Type B pancreatic cell (in vitro differentiated cells): Measurements from ENCODE around the gene IL36A. TPM values are rescaled to one million over a fixed set of nuclear protein-coding genes. Genes with fewer than 3 reads are reported as not detected.

ENCODE experiments used
- DNase-seq: peaks from one replicate; pipeline ENCODE4 v3.0.0; 2021; ENCODE audit warnings: mixed read lengths; ENCODE audit not compliant: unreplicated experiment; ENCODE audit errors: extremely low spot score
- H3K27ac Mint-ChIP-seq: 2 replicates; pipeline ENCODE4 v1.8.0; 2021; ENCODE audit warnings: mild to moderate bottlenecking, mixed read lengths
- H3K27me3 Mint-ChIP-seq: 2 replicates; pipeline ENCODE4 v1.8.0; 2021; ENCODE audit warnings: mixed read lengths
- H3K36me3 Mint-ChIP-seq: 2 replicates; pipeline ENCODE4 v1.8.0; 2021; ENCODE audit warnings: mixed read lengths
- H3K4me1 Mint-ChIP-seq: one replicate; pipeline ENCODE4 v1.8.0; 2021; ENCODE audit warnings: mixed read lengths; ENCODE audit not compliant: unreplicated experiment
- H3K4me3 Mint-ChIP-seq: 2 replicates; pipeline ENCODE4 v1.8.0; 2021; ENCODE audit warnings: mild to moderate bottlenecking, mixed read lengths
- H3K9me3 Mint-ChIP-seq: 2 replicates; pipeline ENCODE4 v1.8.0; 2021; ENCODE audit warnings: mixed read lengths
- CTCF ChIP-seq: fragments of 200-600 bp; sonication (generic); conservative IDR thresholded peaks from 2 replicates; pipeline ENCODE4 v1.5.0; 2021; ENCODE audit warnings: antibody characterized with exemption, mild to moderate bottlenecking
- total RNA-seq: library from RNA; stranded (reverse); gene quantifications from 2 replicates; pipeline ENCODE4 v1.2.1, GENCODE V29; 2021; ENCODE audit warnings: low replicate concordance

IL36A gene
- total RNA-seq, 1 donor from 2014 or later, result not detected

GRCh38 chr2:113036763-113037162 is 31.5 kb downstream of the IL36A start:
- no peak for TF ChIP-seq CTCF
- Mint-ChIP-seq H3K4me3 (no peak overlapping the region), H3K4me1 (no peaks in the 10 kb centered on the region), H3K36me3 (no peaks in the 10 kb centered on the region), H3K27me3 (peaks cover 25% of the 10 kb centered on the region), H3K9me3 (no peaks in the 10 kb centered on the region), H3K27ac (no peak overlapping the region)
- no peak for DNase-seq

GRCh38 chr2:113038291-113038690 is 33.0 kb downstream of the IL36A start:
- no peak overlapping the region for H3K27ac Mint-ChIP-seq
- no peak for TF ChIP-seq CTCF
- peaks cover 24% of the 10 kb centered on the region for H3K27me3 Mint-ChIP-seq
- H3K4me1 Mint-ChIP-seq, result no peaks in the 10 kb centered on the region
- H3K4me3 Mint-ChIP-seq, result no peak overlapping the region
- H3K36me3 Mint-ChIP-seq, result no peaks in the 10 kb centered on the region
- no peak for DNase-seq
- no peaks in the 10 kb centered on the region for H3K9me3 Mint-ChIP-seq

DNA sequence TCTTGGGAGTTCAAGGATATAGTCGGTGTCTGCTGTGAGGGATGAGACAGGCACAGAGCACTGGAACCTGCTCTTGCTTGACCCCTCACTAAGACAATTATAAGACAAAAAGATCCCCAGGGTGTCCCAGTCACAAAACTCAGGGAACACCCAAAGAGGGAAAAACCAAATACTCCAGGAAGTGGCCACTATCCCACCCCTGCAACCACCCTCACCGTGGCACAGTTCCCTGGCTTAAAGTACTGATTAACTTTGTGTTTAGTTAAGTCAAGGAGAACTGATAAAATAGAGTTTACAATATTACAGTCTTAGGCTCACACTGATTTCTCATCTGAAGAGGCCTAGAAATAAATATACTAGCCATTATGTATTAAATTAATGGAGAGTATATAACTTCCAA is 33.9 kb downstream of the IL36A start:
- no peak for DNase-seq
- H3K27ac Mint-ChIP-seq, result no peak overlapping the region
- H3K4me3 Mint-ChIP-seq, result no peak overlapping the region
- no peaks in the 10 kb centered on the region for H3K36me3 Mint-ChIP-seq
- TF ChIP-seq CTCF, result no peak
- H3K9me3 Mint-ChIP-seq, result no peaks in the 10 kb centered on the region
- no peaks in the 10 kb centered on the region for H3K4me1 Mint-ChIP-seq
- H3K27me3 Mint-ChIP-seq, result peaks cover 20% of the 10 kb centered on the region

GRCh38 chr2:113039719-113040118 is 34.5 kb downstream of the IL36A start:
- no peaks in the 10 kb centered on the region for H3K4me1 Mint-ChIP-seq
- H3K4me3 Mint-ChIP-seq, result no peak overlapping the region
- DNase-seq, result no peak
- H3K9me3 Mint-ChIP-seq, result no peaks in the 10 kb centered on the region
- no peaks in the 10 kb centered on the region for H3K36me3 Mint-ChIP-seq
- no peak for TF ChIP-seq CTCF
- H3K27me3 Mint-ChIP-seq, result peaks cover 20% of the 10 kb centered on the region
- H3K27ac Mint-ChIP-seq, result no peak overlapping the region

DNA sequence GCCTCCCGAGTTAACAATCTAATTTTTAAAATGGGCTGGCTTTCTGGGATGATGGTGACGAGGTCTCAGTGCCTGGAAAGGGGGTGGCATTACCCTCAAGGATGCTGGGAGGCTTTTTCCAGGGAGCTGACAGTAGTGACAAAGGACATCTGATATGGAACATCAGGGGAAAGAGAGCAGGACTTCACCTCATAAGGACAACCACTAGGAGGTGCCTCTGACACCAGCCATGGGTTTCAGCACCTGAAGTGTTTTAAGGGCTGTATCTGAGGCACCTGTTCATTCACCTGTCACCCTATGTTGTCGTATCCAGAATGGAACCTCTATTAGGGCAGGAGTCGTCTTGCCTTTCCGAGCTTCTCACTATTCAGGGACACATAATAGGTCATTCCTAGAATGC is 36.6 kb downstream of the IL36A start:
- Mint-ChIP-seq H3K9me3 (no peaks in the 10 kb centered on the region), H3K4me3 (no peak overlapping the region), H3K27me3 (peaks cover 20% of the 10 kb centered on the region), H3K4me1 (no peaks in the 10 kb centered on the region), H3K27ac (no peak overlapping the region), H3K36me3 (no peaks in the 10 kb centered on the region)
- no peak for TF ChIP-seq CTCF
- DNase-seq, result no peak

GRCh38 chr2:113046465-113046864 is 41.2 kb downstream of the IL36A start:
- Mint-ChIP-seq H3K27me3 (peaks cover 11% of the 10 kb centered on the region), H3K4me1 (no peaks in the 10 kb centered on the region), H3K4me3 (no peak overlapping the region), H3K27ac (no peak overlapping the region), H3K36me3 (no peaks in the 10 kb centered on the region), H3K9me3 (no peaks in the 10 kb centered on the region)
- no peak for DNase-seq
- TF ChIP-seq CTCF, result no peak
